HFFc6 (cell line): ENCODE data around the gene DUS1L. TPM values are rescaled to one million over a fixed set of nuclear protein-coding genes. Genes with fewer than 3 reads are reported as not detected.

ENCODE experiments used
- DNase-seq: peaks from one replicate; pipeline ENCODE4 v3.0.0-alpha.2; 2018
- H3K27ac Mint-ChIP-seq: 2 replicates; pipeline ENCODE4 v1.8.0; 2020; ENCODE audit warnings: mild to moderate bottlenecking, mixed read lengths
- H3K27me3 Mint-ChIP-seq: 2 replicates; pipeline ENCODE4 v1.8.0; 2021; ENCODE audit warnings: mild to moderate bottlenecking, moderate library complexity, mixed read lengths; ENCODE audit not compliant: insufficient read depth
- H3K36me3 Mint-ChIP-seq: 2 replicates; pipeline ENCODE4 v1.8.0; 2021; ENCODE audit warnings: low read depth, mixed read lengths
- H3K4me1 Mint-ChIP-seq: 2 replicates; pipeline ENCODE4 v1.8.0; 2020; ENCODE audit warnings: low read depth, mixed read lengths
- H3K4me3 Mint-ChIP-seq: 2 replicates; pipeline ENCODE4 v1.8.0; 2020; ENCODE audit warnings: mild to moderate bottlenecking, moderate library complexity, mixed read lengths
- H3K9me3 Mint-ChIP-seq: 2 replicates; pipeline ENCODE4 v1.8.0; 2020; ENCODE audit warnings: mild to moderate bottlenecking, mixed read lengths
- CTCF ChIP-seq: fragments of 200-600 bp; sonication (generic); IDR thresholded peaks from 2 replicates; pipeline ENCODE4 v1.5.0; 2021; ENCODE audit warnings: antibody characterized with exemption, mild to moderate bottlenecking
- total RNA-seq, 6 experiments: library from RNA; stranded (reverse); fragmentation: NEBNext Ultra II Directional; extraction: Animal tissue kit (Norgen Biotek cat#: 25700); gene quantifications; 2 replicates in 1 of 6; 3 replicates in 5 of 6; pipeline ENCODE4 v1.2.3, GENCODE V29; 2021

DUS1L gene
- total RNA-seq, 6 experiments from 2014 or later, result 65.8 to 86.8 (median 71.2) TPM

DNA sequence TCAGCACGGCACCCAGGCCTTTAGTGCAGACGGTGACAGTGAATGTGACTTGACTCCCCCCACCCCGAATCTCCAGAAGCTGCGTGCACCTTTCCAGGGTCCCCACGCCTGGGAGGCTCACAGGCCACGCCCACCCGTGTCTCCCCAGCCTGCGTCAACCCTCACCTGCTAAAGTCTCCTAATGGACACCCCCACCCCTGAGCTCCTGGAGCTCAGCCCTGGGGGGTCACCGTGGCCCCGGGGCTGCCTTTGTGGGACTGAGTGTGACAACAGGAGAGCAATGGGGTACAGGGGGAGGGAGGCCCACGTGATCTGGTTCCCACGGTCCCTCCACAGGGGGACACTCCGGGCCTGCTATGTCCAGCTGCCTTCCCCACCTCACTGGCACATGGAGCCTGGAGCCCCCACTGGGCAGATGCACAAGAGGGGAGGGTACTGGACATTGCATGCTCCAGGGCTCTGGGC, 39.8 kb upstream of the DUS1L start:
- no peak for TF ChIP-seq CTCF
- no peaks in the 10 kb centered on the region for H3K36me3 Mint-ChIP-seq
- no peak overlapping the region for H3K27ac Mint-ChIP-seq
- H3K4me3 Mint-ChIP-seq, result no peak overlapping the region
- no peaks in the 10 kb centered on the region for H3K9me3 Mint-ChIP-seq
- peaks cover 2% of the 10 kb centered on the region for H3K27me3 Mint-ChIP-seq
- DNase-seq, result no peak
- peaks cover 9% of the 10 kb centered on the region; the same call in 1 of the 2 replicates for H3K4me1 Mint-ChIP-seq

DNA sequence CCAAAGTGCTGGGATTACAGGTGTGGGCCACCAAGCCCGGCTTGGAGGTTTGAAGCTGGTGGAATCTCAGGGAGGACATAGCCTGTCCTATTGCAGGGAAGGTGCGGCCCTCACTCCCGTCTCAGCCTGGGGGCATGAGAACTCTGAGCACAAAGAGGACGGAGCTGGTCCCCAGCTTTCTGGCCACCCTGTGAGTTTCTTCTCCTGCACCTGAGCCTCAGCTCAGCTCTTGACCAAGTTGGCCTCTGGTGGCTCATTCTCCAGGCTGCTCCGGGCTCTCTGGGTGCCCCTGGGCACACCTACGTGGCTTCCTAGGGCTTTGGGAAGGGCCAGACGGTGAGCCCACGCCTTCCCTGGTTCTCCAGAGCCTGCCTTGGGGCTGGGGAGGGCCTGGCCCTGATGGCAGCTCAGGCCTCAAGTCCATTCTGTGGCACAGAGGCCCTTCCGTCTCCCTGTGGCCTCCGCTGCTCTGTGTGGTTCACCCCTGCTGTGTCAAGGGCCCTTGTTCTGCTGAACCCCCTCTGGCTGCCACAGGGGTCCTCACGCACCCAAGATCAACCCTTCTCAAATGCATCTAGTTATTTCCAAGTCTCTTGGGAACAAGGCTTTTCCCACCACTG, 39.3 kb upstream of the DUS1L start:
- Mint-ChIP-seq H3K27me3 (peaks cover 2% of the 10 kb centered on the region; the same call in 1 of the 2 replicates), H3K4me3 (no peak overlapping the region), H3K27ac (no peak overlapping the region), H3K36me3 (no peaks in the 10 kb centered on the region), H3K4me1 (peaks cover 9% of the 10 kb centered on the region; the same call in 1 of the 2 replicates), H3K9me3 (no peaks in the 10 kb centered on the region)
- no peak for TF ChIP-seq CTCF
- no peak for DNase-seq

- no peaks in the 10 kb centered on the region for H3K9me3 Mint-ChIP-seq
- TF ChIP-seq CTCF, result no peak
- H3K4me1 Mint-ChIP-seq, result peaks cover 9% of the 10 kb centered on the region; the same call in 1 of the 2 replicates
- peaks cover 2% of the 10 kb centered on the region; the same call in 1 of the 2 replicates for H3K27me3 Mint-ChIP-seq
- no peak for DNase-seq
- no peaks in the 10 kb centered on the region for H3K36me3 Mint-ChIP-seq
- H3K27ac Mint-ChIP-seq, result no peak overlapping the region
- no peak overlapping the region for H3K4me3 Mint-ChIP-seq
Observed at GRCh38 chr17:82103553-82104451, 38.2 kb upstream of the DUS1L start.

- no peak for TF ChIP-seq CTCF
- no peak for DNase-seq
- Mint-ChIP-seq H3K27ac (no peak overlapping the region), H3K9me3 (no peaks in the 10 kb centered on the region), H3K4me3 (no peak overlapping the region), H3K36me3 (no peaks in the 10 kb centered on the region), H3K27me3 (no peaks in the 10 kb centered on the region), H3K4me1 (peaks cover 9% of the 10 kb centered on the region; the same call in 1 of the 2 replicates)
Observed at GRCh38 chr17:82101767-82102679, 36.4 kb upstream of the DUS1L start.

- Mint-ChIP-seq H3K4me3 (no peak overlapping the region), H3K27ac (no peak overlapping the region), H3K9me3 (no peaks in the 10 kb centered on the region), H3K27me3 (no peaks in the 10 kb centered on the region), H3K4me1 (peaks cover 4% of the 10 kb centered on the region; the same call in 1 of the 2 replicates), H3K36me3 (no peaks in the 10 kb centered on the region)
- TF ChIP-seq CTCF, result no peak
- no peak for DNase-seq
Observed at GRCh38 chr17:82101301-82101715, 35.7 kb upstream of the DUS1L start.
